Endothelial cell of umbilical vein (primary cell): ENCODE results near the gene FJX1. TPM values are rescaled to one million over a fixed set of nuclear protein-coding genes. Genes with fewer than 3 reads are reported as not detected.

Experiments used
- BruUV-seq: library from RNA; stranded (reverse); fragments of 400-500 nt; replicated peaks from 2 replicates; lab custom pipeline; 2021; lab: Mats Ljungman, UMichigan
- CTCF ChIA-PET: fragments of 300-600, 350-600 bp; sonication (Branson Sonifier 250); formaldehyde crosslinking; loops from one replicate; lab custom pipeline; 2021; ENCODE audit warnings: antibody characterized with exemption, inconsistent platforms; lab: Charles Lee
- POLR2A ChIA-PET: fragments of 300-600, 350-600 bp; sonication (Branson Sonifier 250); formaldehyde crosslinking; loops from one replicate; lab custom pipeline; 2021; ENCODE audit warnings: antibody characterized with exemption, inconsistent platforms; lab: Charles Lee
- DNase-seq: peaks from one replicate; pipeline ENCODE4 v3.0.0-alpha.2; 2011; ENCODE audit warnings: low read depth, low spot score
- FAIRE-seq: peaks from 2 replicates; lab custom pipeline; 2011; peaks lifted over from hg19 to GRCh38; lab: Jason Lieb, UNC
- H2AFZ ChIP-seq: 2 replicates; pipeline ENCODE4 v1.6.0; 2012; ENCODE audit warnings: low read depth, low read length, control low read depth, inconsistent platforms
- H3K27ac ChIP-seq: 2 replicates; pipeline ENCODE4 v1.5.1; 2011; ENCODE audit warnings: low read depth, mild to moderate bottlenecking, control low read depth, low read length, moderate library complexity; ENCODE audit not compliant: insufficient read depth
- H3K27me3 ChIP-seq, 2 experiments: 2 replicates each; pipeline versions ENCODE4 v1.6.0 to v1.6.1; 2011; ENCODE audit warnings: low read length in 2 of 2, mixed read lengths in 1 of 2; ENCODE audit not compliant: control insufficient read depth in 2 of 2, insufficient read depth in 2 of 2
- H3K36me3 ChIP-seq, 2 experiments: 2 replicates in 1 of 2; 3 replicates in 1 of 2; pipeline ENCODE4 v1.5.1; 2011; ENCODE audit warnings: low read length in 2 of 2, mild to moderate bottlenecking in 1 of 2, moderate library complexity in 1 of 2; ENCODE audit not compliant: control insufficient read depth in 2 of 2, insufficient read depth in 2 of 2; ENCODE audit errors: extremely low read depth in 1 of 2
- H3K4me1 ChIP-seq: 3 replicates; pipeline ENCODE4 v1.5.1; 2011; ENCODE audit warnings: mild to moderate bottlenecking, low read length; ENCODE audit not compliant: control insufficient read depth, insufficient read depth; ENCODE audit errors: extremely low read depth
- H3K4me2 ChIP-seq: 2 replicates; pipeline ENCODE4 v1.6.1; 2011; ENCODE audit warnings: low read length, control low read depth, mixed read lengths; ENCODE audit not compliant: insufficient read depth
- H3K4me3 ChIP-seq, 3 experiments: fragments of 200-600 bp in 1 of 3; sonication (generic), shearing (Covaris generic) in 1 of 3; replicated peaks in 1 of 3; 2 replicates each; pipeline ENCODE4 v1.5.1; 2011 to 2016; ENCODE audit warnings: control low read depth in 3 of 3, low read length in 3 of 3, mild to moderate bottlenecking in 2 of 3, inconsistent platforms in 1 of 3, low read depth in 1 of 3, moderate library complexity in 1 of 3; ENCODE audit not compliant: insufficient read depth in 1 of 3
- H3K79me2 ChIP-seq: 2 replicates; pipeline ENCODE4 v1.6.0; 2012; ENCODE audit warnings: low read length, inconsistent platforms; ENCODE audit not compliant: control insufficient read depth, insufficient read depth
- H3K9ac ChIP-seq: replicated peaks from 2 replicates; pipeline ENCODE3; 2011; ENCODE audit warnings: low read length, control low read depth; ENCODE audit not compliant: insufficient read depth; ENCODE audit errors: extremely low read depth
- H3K9me1 ChIP-seq: replicated peaks from 3 replicates; pipeline ENCODE4 v1.6.0; 2011; ENCODE audit warnings: mild to moderate bottlenecking, low read length; ENCODE audit not compliant: control insufficient read depth, insufficient read depth; ENCODE audit errors: extremely low read depth
- H3K9me3 ChIP-seq: replicated peaks from 2 replicates; pipeline ENCODE4 v1.5.1; 2012; ENCODE audit warnings: low read length, inconsistent platforms; ENCODE audit not compliant: control insufficient read depth, insufficient read depth
- H4K20me1 ChIP-seq: replicated peaks from 2 replicates; pipeline ENCODE3; 2011; ENCODE audit warnings: mild to moderate bottlenecking, low read length; ENCODE audit not compliant: control insufficient read depth, insufficient read depth; ENCODE audit errors: extremely low read depth
- EZH2 ChIP-seq: IDR thresholded peaks from 2 replicates; pipeline ENCODE4 v1.6.1; 2012; ENCODE audit warnings: borderline replicate concordance, low read depth, mild to moderate bottlenecking, moderate library complexity, low read length, inconsistent platforms; ENCODE audit not compliant: severe bottlenecking
- FOS ChIP-seq: IDR thresholded peaks from 2 replicates; pipeline ENCODE4 v1.6.1; 2011; ENCODE audit warnings: mild to moderate bottlenecking, low read length, moderate library complexity, borderline replicate concordance; ENCODE audit not compliant: insufficient read depth
- GATA2 ChIP-seq: IDR thresholded peaks from 2 replicates; pipeline ENCODE4 v1.7.0; 2011; ENCODE audit warnings: low read depth, mild to moderate bottlenecking, moderate library complexity, mixed read lengths, low read length; ENCODE audit not compliant: insufficient read length, insufficient read depth
- JUN ChIP-seq: IDR thresholded peaks from 2 replicates; pipeline ENCODE4 v1.6.1; 2011; ENCODE audit warnings: borderline replicate concordance, low read depth; ENCODE audit not compliant: insufficient read length, insufficient read depth
- MYC ChIP-seq: IDR thresholded peaks from one replicate; pipeline ENCODE4 v1.6.1; 2011; ENCODE audit warnings: mild to moderate bottlenecking, low read depth, low read length
- POLR2A ChIP-seq: IDR thresholded peaks from 2 replicates; pipeline ENCODE4 v1.6.1; 2012; ENCODE audit warnings: low read depth, mild to moderate bottlenecking, control low read depth, low read length
- POLR2AphosphoS5 ChIP-seq: IDR thresholded peaks from 2 replicates; pipeline ENCODE4 v1.6.1; 2012; ENCODE audit warnings: low read depth, mild to moderate bottlenecking, control low read depth, low read length, moderate library complexity; ENCODE audit not compliant: insufficient read depth
- dilution Hi-C: fragments of 300-500 bp; cut with MboI; formaldehyde crosslinking; loops from one replicate; pipeline ENCODE4 v1.15.0; 2019; ENCODE audit warnings: low sequenced_read_pairs; ENCODE audit not compliant: extremely low pct_ligation_motif_present
- intact Hi-C: fragments of 100-400 bp; cut with micrococcal nuclease; formaldehyde crosslinking; loops from one replicate; pipeline ENCODE4 v1.10.0; 2022
- polyA plus RNA-seq, 4 experiments: library from polyadenylated mRNA; depleted of rRNA in 3 of 4; stranded (reverse) in 3 of 4; unstranded in 1 of 4; fragments of >200 nt; gene quantifications; 2 replicates each; pipeline versions ENCODE4 v1.2.1 to v1.2.3, GENCODE V29; 2011 to 2012; ENCODE audit warnings: missing spikeins in 1 of 4
- total RNA-seq: library from RNA; stranded (reverse); gene quantifications from 2 replicates; pipeline ENCODE4 v1.2.3, GENCODE V29; 2021
- TF ChIP-seq, protein P1 (sequence below): IDR thresholded peaks from 2 replicates; pipeline ENCODE4 v1.6.1; 2011; ENCODE audit not compliant: insufficient read depth, insufficient read length
- TF ChIP-seq, protein P2 (sequence below), 2 donors: IDR thresholded peaks; 1 replicate in 1 of 2; 2 replicates in 1 of 2; pipeline ENCODE4 v1.5.1; 2011; ENCODE audit warnings: low read length in 2 of 2, mild to moderate bottlenecking in 2 of 2, moderate library complexity in 2 of 2, control low read depth in 1 of 2, inconsistent platforms in 1 of 2, low read depth in 1 of 2; ENCODE audit not compliant: insufficient read depth in 1 of 2; ENCODE audit errors: extremely low read depth in 1 of 2

The FJX1 gene
- total and polyA plus RNA-seq, 2 donors (not counting 3 experiments of a cell fraction or from before 2014, with no cell fraction given) = 9.2 to 26.6 TPM

DNA sequence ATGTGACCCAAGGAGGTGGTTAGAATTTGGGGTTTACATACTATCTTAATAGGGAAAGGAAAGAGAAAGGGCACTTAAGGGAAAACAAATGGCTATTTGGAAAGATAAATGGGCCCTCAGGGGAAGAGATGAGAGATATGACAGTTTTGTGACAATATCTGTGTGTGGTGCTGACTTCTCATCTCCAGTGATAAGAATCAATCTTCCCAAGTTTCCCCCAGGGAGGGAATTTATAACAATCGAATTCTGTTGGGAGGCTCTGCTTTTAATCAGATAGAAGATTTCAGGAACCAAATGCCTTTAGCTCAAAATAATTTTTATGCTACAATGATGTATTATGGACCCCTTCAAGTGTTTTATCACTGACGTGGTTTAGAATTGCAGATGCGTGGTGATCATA, 46.6 kb upstream of the FJX1 start:
- Histone ChIP-seq H3K9me3 (no peaks in the 10 kb centered on the region), H3K36me3 (no peaks in the 10 kb centered on the region), H3K4me1 (no peaks in the 10 kb centered on the region), H3K4me3 (no peak overlapping the region), H3K79me2 (no peaks in the 10 kb centered on the region), H3K27me3 (peaks cover 0 to 2% of the 10 kb centered on the region in 2 experiments), H2AFZ (no peak overlapping the region), H3K27ac (no peak overlapping the region), H4K20me1 (no peaks in the 10 kb centered on the region), H3K9ac (no peak overlapping the region), H3K4me2 (no peak overlapping the region), H3K9me1 (no peaks in the 10 kb centered on the region)
- dilution Hi-C loops = no loop called here
- BruUV-seq = no TSS peak
- TF ChIP-seq POLR2A = no peak
- no peak for TF ChIP-seq JUN
- no peak for TF ChIP-seq MYC
- TF ChIP-seq POLR2AphosphoS5 = no peak
- TF ChIP-seq, protein P1, sequence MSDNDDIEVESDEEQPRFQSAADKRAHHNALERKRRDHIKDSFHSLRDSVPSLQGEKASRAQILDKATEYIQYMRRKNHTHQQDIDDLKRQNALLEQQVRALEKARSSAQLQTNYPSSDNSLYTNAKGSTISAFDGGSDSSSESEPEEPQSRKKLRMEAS = no peak
- TF ChIP-seq, protein P2, sequence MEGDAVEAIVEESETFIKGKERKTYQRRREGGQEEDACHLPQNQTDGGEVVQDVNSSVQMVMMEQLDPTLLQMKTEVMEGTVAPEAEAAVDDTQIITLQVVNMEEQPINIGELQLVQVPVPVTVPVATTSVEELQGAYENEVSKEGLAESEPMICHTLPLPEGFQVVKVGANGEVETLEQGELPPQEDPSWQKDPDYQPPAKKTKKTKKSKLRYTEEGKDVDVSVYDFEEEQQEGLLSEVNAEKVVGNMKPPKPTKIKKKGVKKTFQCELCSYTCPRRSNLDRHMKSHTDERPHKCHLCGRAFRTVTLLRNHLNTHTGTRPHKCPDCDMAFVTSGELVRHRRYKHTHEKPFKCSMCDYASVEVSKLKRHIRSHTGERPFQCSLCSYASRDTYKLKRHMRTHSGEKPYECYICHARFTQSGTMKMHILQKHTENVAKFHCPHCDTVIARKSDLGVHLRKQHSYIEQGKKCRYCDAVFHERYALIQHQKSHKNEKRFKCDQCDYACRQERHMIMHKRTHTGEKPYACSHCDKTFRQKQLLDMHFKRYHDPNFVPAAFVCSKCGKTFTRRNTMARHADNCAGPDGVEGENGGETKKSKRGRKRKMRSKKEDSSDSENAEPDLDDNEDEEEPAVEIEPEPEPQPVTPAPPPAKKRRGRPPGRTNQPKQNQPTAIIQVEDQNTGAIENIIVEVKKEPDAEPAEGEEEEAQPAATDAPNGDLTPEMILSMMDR (IDR thresholded peaks at IDR 0.05; ENCODE audit: extremely low read depth in 1 of 2, insufficient read depth in 1 of 2, low read depth in 1 of 2, low read length in 2 of 2) = no peak
- no peak for TF ChIP-seq EZH2
- no peak for TF ChIP-seq FOS
- no peak for TF ChIP-seq GATA2
- FAIRE-seq (no peak), DNase-seq (no peak)
- intact Hi-C loops = no loop called here
- POLR2A ChIA-PET = no interaction called here
- CTCF ChIA-PET = no interaction called here
